Thoracic aorta (tissue), 2 donors: ENCODE data around the gene NMNAT2. TPM values are rescaled to one million over a fixed set of nuclear protein-coding genes. Genes with fewer than 3 reads are reported as not detected.
A peak's percentile ranks its signal among the peaks of the same experiment; 100 is the strongest.

ENCODE experiments used
- ATAC-seq: fragments of 150-250 bp; one replicate; pipeline ENCODE4 v1.8.0; 2017; ENCODE audit warnings: low read depth; ENCODE audit not compliant: insufficient number of reproducible peaks, low FRiP score
- DNase-seq: peaks from one replicate; pipeline ENCODE4 v3.0.0-alpha.2; 2020; ENCODE audit warnings: low spot score
- H3K27ac ChIP-seq, 2 donors: fragments of 200-600 bp; sonication (generic); 1 replicate in 1 of 2; 2 replicates in 1 of 2; pipeline ENCODE4 v1.5.1; 2016; ENCODE audit warnings: mild to moderate bottlenecking in 2 of 2, moderate library complexity in 2 of 2
- H3K27me3 ChIP-seq: fragments of 200-600 bp; sonication (generic); replicated peaks from 2 replicates; pipeline ENCODE4 v1.6.0; 2016; ENCODE audit warnings: mild to moderate bottlenecking; ENCODE audit not compliant: insufficient read depth
- H3K36me3 ChIP-seq: fragments of 200-600 bp; sonication (generic); one replicate; pipeline ENCODE4 v1.5.1; 2016
- H3K4me1 ChIP-seq, 2 donors: fragments of 200-600 bp; sonication (generic); 1 replicate in 1 of 2; 2 replicates in 1 of 2; pipeline versions ENCODE4 v1.5.1 to v1.6.0; 2016; ENCODE audit warnings: low read depth in 2 of 2, mild to moderate bottlenecking in 1 of 2; ENCODE audit not compliant: control insufficient read depth in 1 of 2
- H3K4me3 ChIP-seq: fragments of 200-600 bp; sonication (generic); 2 replicates; pipeline ENCODE4 v1.5.1; 2016; ENCODE audit warnings: mild to moderate bottlenecking
- H3K9me3 ChIP-seq: fragments of 200-600 bp; sonication (generic); 2 replicates; pipeline ENCODE4 v1.5.1; 2016
- total RNA-seq, 2 donors: library from RNA; depleted of rRNA; stranded (reverse); fragments of >200 nt; gene quantifications; one replicate each; pipeline versions ENCODE4 v1.1.0 to v1.2.3, GENCODE V29; 2016
- TF ChIP-seq, protein P1 (sequence below): fragments of 200-600 bp; sonication (generic); IDR thresholded peaks from one replicate; pipeline ENCODE4 v1.5.1; 2019; ENCODE audit warnings: antibody characterized with exemption

NMNAT2 gene
- total RNA-seq, 2 donors from 2014 or later: 0.68 to 1.1 TPM

DNA sequence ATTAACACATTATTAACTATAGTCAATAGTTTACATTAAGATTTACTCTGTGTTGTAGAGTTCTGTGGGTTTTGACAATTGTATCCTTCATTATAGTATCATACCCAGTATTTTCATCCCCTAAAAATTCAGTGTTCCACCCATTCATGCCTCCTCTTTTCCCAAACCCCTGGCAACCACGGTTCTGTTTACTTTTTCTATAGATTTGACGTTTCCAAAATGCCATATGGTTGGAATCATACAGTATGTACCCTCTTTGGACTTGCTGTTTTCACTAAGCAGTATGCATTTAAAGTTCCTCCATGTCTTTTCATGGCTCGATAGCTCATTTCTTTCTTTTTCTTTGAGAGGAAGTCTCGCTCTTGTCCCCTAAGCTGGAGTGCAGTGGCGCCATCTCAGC is 122.7 kb downstream of the NMNAT2 start:
- TF ChIP-seq, protein P1, sequence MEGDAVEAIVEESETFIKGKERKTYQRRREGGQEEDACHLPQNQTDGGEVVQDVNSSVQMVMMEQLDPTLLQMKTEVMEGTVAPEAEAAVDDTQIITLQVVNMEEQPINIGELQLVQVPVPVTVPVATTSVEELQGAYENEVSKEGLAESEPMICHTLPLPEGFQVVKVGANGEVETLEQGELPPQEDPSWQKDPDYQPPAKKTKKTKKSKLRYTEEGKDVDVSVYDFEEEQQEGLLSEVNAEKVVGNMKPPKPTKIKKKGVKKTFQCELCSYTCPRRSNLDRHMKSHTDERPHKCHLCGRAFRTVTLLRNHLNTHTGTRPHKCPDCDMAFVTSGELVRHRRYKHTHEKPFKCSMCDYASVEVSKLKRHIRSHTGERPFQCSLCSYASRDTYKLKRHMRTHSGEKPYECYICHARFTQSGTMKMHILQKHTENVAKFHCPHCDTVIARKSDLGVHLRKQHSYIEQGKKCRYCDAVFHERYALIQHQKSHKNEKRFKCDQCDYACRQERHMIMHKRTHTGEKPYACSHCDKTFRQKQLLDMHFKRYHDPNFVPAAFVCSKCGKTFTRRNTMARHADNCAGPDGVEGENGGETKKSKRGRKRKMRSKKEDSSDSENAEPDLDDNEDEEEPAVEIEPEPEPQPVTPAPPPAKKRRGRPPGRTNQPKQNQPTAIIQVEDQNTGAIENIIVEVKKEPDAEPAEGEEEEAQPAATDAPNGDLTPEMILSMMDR: no peak
- Histone ChIP-seq H3K27ac (no peak overlapping the region), H3K27me3 (no peaks in the 10 kb centered on the region), H3K36me3 (no peaks in the 10 kb centered on the region), H3K9me3 (no peaks in the 10 kb centered on the region), H3K4me1 (peaks cover 20 to 23% of the 10 kb centered on the region in 2 donors), H3K4me3 (no peak overlapping the region)
- DNase-seq: no peak
- no peak for ATAC-seq

DNA sequence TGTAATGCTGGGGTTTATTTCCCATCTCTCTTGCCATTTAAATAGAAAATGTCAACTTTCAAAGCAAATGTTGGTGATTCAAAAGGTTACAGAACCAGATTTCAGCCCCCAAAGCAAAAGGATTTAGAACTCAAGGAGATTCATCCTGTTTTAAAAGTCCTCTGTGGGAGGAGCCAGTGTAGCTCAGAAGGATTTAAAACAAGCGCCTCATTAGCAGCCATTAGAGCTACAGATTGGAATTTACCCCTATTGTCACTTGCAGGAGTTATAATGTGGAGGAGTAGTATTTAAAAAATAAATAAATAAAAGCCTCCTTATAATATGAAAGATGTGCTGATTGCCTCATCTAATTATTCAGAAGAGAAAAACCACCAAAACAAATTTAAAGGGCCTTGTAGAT is 124.3 kb downstream of the NMNAT2 start:
- no peak overlapping the region for H3K27ac ChIP-seq

DNA sequence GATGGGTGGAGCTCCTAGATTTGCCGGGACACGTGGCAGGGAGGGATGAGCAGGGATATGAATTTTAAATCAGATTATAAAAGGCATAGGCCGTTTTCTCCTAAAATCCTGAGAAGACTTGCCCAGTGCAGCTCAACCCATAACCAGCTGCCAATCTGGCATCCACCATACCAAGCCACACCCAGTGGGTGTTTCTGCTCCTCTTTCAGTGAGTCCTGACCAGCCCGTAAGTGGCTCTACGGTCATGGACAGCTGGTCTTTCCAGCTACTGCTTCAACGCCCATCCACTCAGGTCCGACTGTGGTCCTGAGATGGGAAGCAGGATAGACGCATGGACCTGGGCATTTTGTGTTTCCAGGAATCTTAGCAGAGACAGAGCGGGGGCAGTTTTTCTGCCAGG is 124.9 kb downstream of the NMNAT2 start:
- TF ChIP-seq, protein P1: no peak
- H3K27me3 ChIP-seq: no peaks in the 10 kb centered on the region
- no peak for DNase-seq
- no peaks in the 10 kb centered on the region for H3K9me3 ChIP-seq
- H3K27ac ChIP-seq: no peak overlapping the region
- no peak overlapping the region for H3K4me3 ChIP-seq
- no peaks in the 10 kb centered on the region for H3K36me3 ChIP-seq
- no peak for ATAC-seq
- peaks cover 20 to 34% of the 10 kb centered on the region in 2 donors for H3K4me1 ChIP-seq

More for the DNA sequence above, 124.3 kb downstream of the NMNAT2 start:
- H3K9me3 ChIP-seq: no peaks in the 10 kb centered on the region
- no peaks in the 10 kb centered on the region for H3K36me3 ChIP-seq
- TF ChIP-seq, protein P1: no peak
- peaks cover 20 to 30% of the 10 kb centered on the region in 2 donors for H3K4me1 ChIP-seq
- DNase-seq: no peak
- H3K27me3 ChIP-seq: no peaks in the 10 kb centered on the region
- no peak for ATAC-seq
- H3K4me3 ChIP-seq: no peak overlapping the region

DNA sequence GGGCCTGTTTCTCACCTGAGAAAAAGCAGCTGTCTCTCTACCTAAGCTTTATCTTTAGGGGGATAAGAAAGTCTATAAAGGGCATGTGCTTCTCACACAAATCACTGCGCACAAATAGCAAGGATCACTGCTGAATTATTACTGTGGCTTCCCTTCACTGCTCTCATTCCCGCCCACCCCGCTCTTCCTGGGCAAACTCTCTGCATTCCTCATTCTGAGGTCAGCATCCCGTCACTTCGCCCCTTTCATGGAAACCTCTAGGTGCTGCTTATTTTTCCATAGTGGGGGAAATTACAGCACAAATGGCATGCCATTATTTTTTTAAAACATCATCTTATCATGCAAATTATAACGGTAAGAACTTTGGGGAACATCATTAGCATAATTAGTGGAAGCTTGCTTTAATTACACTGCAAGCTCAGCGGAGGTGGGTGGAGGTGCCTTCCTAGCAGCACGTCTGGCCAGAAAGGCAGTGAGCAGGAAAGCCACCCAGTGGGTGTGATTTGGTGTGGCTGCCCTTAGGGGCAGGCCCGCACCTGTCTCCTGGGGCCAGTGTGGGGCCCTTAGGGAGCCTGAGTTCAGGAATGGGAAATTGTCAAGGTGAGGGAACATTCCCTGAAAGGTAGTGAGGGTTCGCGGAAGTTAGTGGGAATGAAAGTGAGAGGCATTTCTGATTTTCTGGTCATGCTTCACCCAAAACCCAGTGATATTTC is 126.2 kb downstream of the NMNAT2 start:
- peak overlapping the region; percentile 12 for H3K4me3 ChIP-seq
- no peaks in the 10 kb centered on the region for H3K9me3 ChIP-seq
- H3K36me3 ChIP-seq: no peaks in the 10 kb centered on the region
- H3K4me1 ChIP-seq: peaks cover 27 to 47% of the 10 kb centered on the region in 2 donors
- no peaks in the 10 kb centered on the region for H3K27me3 ChIP-seq
- DNase-seq: peak; percentile 38
- TF ChIP-seq, protein P1: no peak
- ATAC-seq: no peak
- peak overlapping the region; percentile 75 to 95 for H3K27ac ChIP-seq

DNA sequence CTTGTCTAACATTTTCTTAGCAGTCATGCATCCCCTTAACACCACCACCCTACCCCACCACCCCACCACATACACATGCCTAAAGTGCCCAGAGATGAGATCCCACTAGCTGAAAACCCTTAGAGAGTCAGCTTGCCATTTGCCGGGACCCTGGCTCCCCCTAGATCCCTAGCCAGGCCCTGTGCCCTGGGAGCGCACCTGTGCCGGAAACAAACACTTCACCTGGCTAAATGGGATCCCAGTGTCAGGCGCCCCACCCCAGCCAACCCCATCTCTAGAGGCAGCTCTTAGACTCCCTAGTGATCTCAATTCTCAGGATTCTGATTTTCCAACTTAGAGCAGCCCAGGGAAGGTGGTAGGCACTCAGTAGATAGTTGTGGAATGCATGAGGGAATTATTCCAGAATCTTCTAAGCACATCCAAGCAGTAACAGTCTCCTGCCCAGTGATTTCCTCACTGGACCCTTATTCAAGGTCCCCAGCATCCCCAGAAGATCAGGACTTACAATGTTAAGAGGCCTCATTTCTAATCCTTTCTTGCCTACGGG is 126.9 kb downstream of the NMNAT2 start:
- Histone ChIP-seq H3K27ac (peak overlapping the region; percentile 75 to 95), H3K36me3 (no peaks in the 10 kb centered on the region), H3K9me3 (no peaks in the 10 kb centered on the region), H3K4me3 (no peak overlapping the region), H3K27me3 (no peaks in the 10 kb centered on the region), H3K4me1 (peaks cover 27 to 53% of the 10 kb centered on the region in 2 donors)
- DNase-seq (no peak), ATAC-seq (no peak)
- TF ChIP-seq, protein P1: no peak
